HCT116 (cell line): ENCODE measurements around the gene ANKRD49. TPM values are rescaled to one million over a fixed set of nuclear protein-coding genes. Genes with fewer than 3 reads are reported as not detected.

Experiments used
- ATAC-seq: fragments of 200-7000 bp; cut with Tn5 transposase; 2 replicates; pipeline ENCODE4 v1.9.1; 2020; ENCODE audit warnings: mild to moderate bottlenecking, moderate library complexity
- BruUV-seq: library from RNA; stranded (reverse); fragments of 400-500 nt; replicated peaks from 2 replicates; lab custom pipeline; 2021; lab: Mats Ljungman, UMichigan
- CTCF ChIA-PET: fragments of 300-600 bp; sonication (Branson Sonifier 250); formaldehyde crosslinking; loops from one replicate; lab custom pipeline; 2021; ENCODE audit warnings: antibody characterized with exemption; lab: Charles Lee
- POLR2A ChIA-PET: fragments of 300-600, 350-600 bp; sonication (Branson Sonifier 250); formaldehyde crosslinking; loops from one replicate; lab custom pipeline; 2021; ENCODE audit warnings: antibody characterized with exemption; lab: Charles Lee
- RAD21 ChIA-PET, 2 experiments: fragments of 300-600 bp; sonication (Branson Sonifier 250); formaldehyde crosslinking; loops; one replicate each; lab custom pipeline; 2023; ENCODE audit warnings: low total read pairs in 2 of 2; ENCODE audit not compliant: uncharacterized antibody in 2 of 2, unreplicated experiment in 2 of 2, low non-redundant PET in 1 of 2; lab: Charles Lee
- DNase-seq: peaks from one replicate; pipeline ENCODE4 v3.0.0-alpha.2; 2010; ENCODE audit warnings: low read depth, low spot score
- H2AFZ ChIP-seq: fragments of 200-600 bp; shearing (Covaris generic), sonication (generic); 2 replicates; pipeline ENCODE4 v1.6.1; 2017; ENCODE audit warnings: low read depth, mixed run types, mixed read lengths, antibody characterized with exemption, low read length; ENCODE audit not compliant: poor library complexity, severe bottlenecking
- H3K27ac ChIP-seq: 2 replicates; pipeline ENCODE4 v1.5.1; 2012; ENCODE audit warnings: low read depth, low read length
- H3K27me3 ChIP-seq: fragments of 200-600 bp; sonication (generic); 2 replicates; pipeline ENCODE4 v1.6.1; 2016; ENCODE audit warnings: mixed run types, low read length, mixed read lengths; ENCODE audit not compliant: insufficient read depth
- H3K36me3 ChIP-seq, 2 experiments: fragments of 200-500 bp in 1 of 2; fragments of 200-600 bp in 1 of 2; sonication (Bioruptor generic) in 1 of 2; sonication (generic) in 1 of 2; 2 replicates each; pipeline versions ENCODE4 v1.5.1 to v1.6.1; 2014 to 2016; ENCODE audit warnings: low read length in 2 of 2, inconsistent platforms in 1 of 2, mixed read lengths in 1 of 2, mixed run types in 1 of 2; ENCODE audit not compliant: insufficient read depth in 2 of 2, control insufficient read depth in 1 of 2
- H3K4me1 ChIP-seq, 2 experiments: fragments of 200-600 bp in 1 of 2; sonication (generic) in 1 of 2; 2 replicates each; pipeline versions ENCODE4 v1.5.1 to v1.6.1; 2012 to 2017; ENCODE audit warnings: low read length in 2 of 2, inconsistent platforms in 1 of 2, mild to moderate bottlenecking in 1 of 2, mixed read lengths in 1 of 2, mixed run types in 1 of 2, moderate library complexity in 1 of 2; ENCODE audit not compliant: insufficient read depth in 2 of 2, control insufficient read depth in 1 of 2
- H3K4me2 ChIP-seq: fragments of 200-600 bp; sonication (generic); 2 replicates; pipeline ENCODE4 v1.6.1; 2017; ENCODE audit warnings: mixed run types, low read length, mixed read lengths
- H3K4me3 ChIP-seq, 2 experiments: fragments of 200-600 bp in 1 of 2; sonication (generic) in 1 of 2; replicated peaks in 1 of 2; 2 replicates each; pipeline ENCODE4 v1.5.1; 2011 to 2016; ENCODE audit warnings: low read length in 2 of 2, control low read depth in 1 of 2, low read depth in 1 of 2, mild to moderate bottlenecking in 1 of 2, mixed read lengths in 1 of 2, mixed run types in 1 of 2
- H3K79me2 ChIP-seq: fragments of 200-600 bp; sonication (generic); 2 replicates; pipeline ENCODE4 v1.6.1; 2017; ENCODE audit warnings: mild to moderate bottlenecking, mixed run types, low read length, moderate library complexity, mixed read lengths; ENCODE audit not compliant: insufficient read depth
- H3K9ac ChIP-seq: fragments of 200-600 bp; sonication (generic); 2 replicates; pipeline ENCODE4 v1.6.1; 2016; ENCODE audit warnings: low read length, mixed read lengths
- H3K9me2 ChIP-seq: fragments of 200-600 bp; sonication (generic), shearing (Covaris generic); 2 replicates; pipeline ENCODE4 v1.6.1; 2017; ENCODE audit warnings: mixed run types, mild to moderate bottlenecking, moderate library complexity; ENCODE audit not compliant: insufficient read depth
- H3K9me3 ChIP-seq, 2 experiments: fragments of 200-500 bp in 1 of 2; fragments of 200-600 bp in 1 of 2; sonication (Bioruptor generic) in 1 of 2; sonication (generic) in 1 of 2; 2 replicates each; pipeline ENCODE4 v1.6.1; 2014 to 2017; ENCODE audit warnings: low read length in 2 of 2, mixed read lengths in 2 of 2, inconsistent platforms in 1 of 2, low read depth in 1 of 2, mild to moderate bottlenecking in 1 of 2, mixed run types in 1 of 2, moderate library complexity in 1 of 2; ENCODE audit not compliant: control insufficient read depth in 1 of 2, insufficient read depth in 1 of 2
- H4K20me1 ChIP-seq: fragments of 200-600 bp; sonication (generic), shearing (Covaris generic); 2 replicates; pipeline ENCODE4 v1.6.1; 2017; ENCODE audit warnings: mixed run types, mild to moderate bottlenecking, moderate library complexity; ENCODE audit not compliant: insufficient read depth
- EGR1 ChIP-seq: IDR thresholded peaks from 2 replicates; pipeline ENCODE4 v1.6.1; 2012; ENCODE audit warnings: low read depth
- ELF1 ChIP-seq: IDR thresholded peaks from 2 replicates; pipeline ENCODE4 v1.6.1; 2012; ENCODE audit warnings: low read depth, borderline replicate concordance
- FOSL1 ChIP-seq: IDR thresholded peaks from 2 replicates; pipeline ENCODE4 v1.6.1; 2012; ENCODE audit warnings: low read depth
- JUND ChIP-seq: IDR thresholded peaks from 2 replicates; pipeline ENCODE4 v1.6.1; 2012
- POLR2A ChIP-seq: IDR thresholded peaks from 2 replicates; pipeline ENCODE4 v1.7.0; 2011; ENCODE audit warnings: borderline replicate concordance; ENCODE audit not compliant: insufficient read depth, insufficient read length; ENCODE audit errors: extremely low read depth
- POLR2AphosphoS5 ChIP-seq: IDR thresholded peaks from 2 replicates; pipeline ENCODE4 v1.6.1; 2011; ENCODE audit warnings: mild to moderate bottlenecking, low read depth, low read length, moderate library complexity
- REST ChIP-seq: IDR thresholded peaks from 2 replicates; pipeline ENCODE4 v1.6.1; 2012; ENCODE audit warnings: low read depth
- SRF ChIP-seq: IDR thresholded peaks from 2 replicates; pipeline ENCODE4 v1.6.1; 2012; ENCODE audit warnings: low read depth
- YY1 ChIP-seq: IDR thresholded peaks from 2 replicates; pipeline ENCODE4 v1.6.1; 2011; ENCODE audit warnings: low read length, low read depth, moderate library complexity, mild to moderate bottlenecking; ENCODE audit not compliant: insufficient replicate concordance; ENCODE audit errors: extremely low read depth
- ZFX ChIP-seq: fragments of 450-650 bp; IDR thresholded peaks from 2 replicates; pipeline ENCODE4 v1.6.1; 2017
- intact Hi-C: fragments of 100-400 bp; cut with micrococcal nuclease; formaldehyde crosslinking; loops from 2 replicates; pipeline ENCODE4 v1.10.0; 2022
- total RNA-seq: library from RNA; stranded (reverse); gene quantifications from one replicate; pipeline ENCODE4 v1.2.1, GENCODE V29; 2021; ENCODE audit not compliant: unreplicated experiment

The ANKRD49 gene
- total RNA-seq, 1 experiment from 2014 or later: 8.2 TPM

GRCh38 chr11:94450048-94450447, 43.7 kb upstream of the ANKRD49 start:
- ChIA-PET CTCF (no interaction called here), POLR2A (no interaction called here), RAD21 (no interaction called here)
- H3K4me2 ChIP-seq: no peak overlapping the region
- H2AFZ ChIP-seq: no peak overlapping the region
- DNase-seq: no peak
- TF ChIP-seq POLR2A: no peak
- TF ChIP-seq REST: no peak
- TF ChIP-seq FOSL1: no peak
- TF ChIP-seq YY1: no peak
- no peak for TF ChIP-seq JUND
- TF ChIP-seq SRF: no peak
- TF ChIP-seq ELF1: no peak
- TF ChIP-seq POLR2AphosphoS5: no peak
- no peak for TF ChIP-seq ZFX
- no peak for TF ChIP-seq EGR1
- no peak for ATAC-seq
- BruUV-seq: no TSS peak
- no peaks in the 10 kb centered on the region for H3K9me3 ChIP-seq
- no peak overlapping the region for H3K9ac ChIP-seq
- H3K4me1 ChIP-seq: no peaks in the 10 kb centered on the region
- H3K4me3 ChIP-seq: no peak overlapping the region
- no peaks in the 10 kb centered on the region for H3K79me2 ChIP-seq
- peaks cover 5 to 7% of the 10 kb centered on the region in 2 experiments; a peak in 1 of 4 replicates for H3K36me3 ChIP-seq
- H3K9me2 ChIP-seq: no peaks in the 10 kb centered on the region
- H3K27ac ChIP-seq: no peak overlapping the region
- no peaks in the 10 kb centered on the region for H3K27me3 ChIP-seq
- intact Hi-C loops: no loop called here
- no peaks in the 10 kb centered on the region for H4K20me1 ChIP-seq
